Ovary (tissue), 9 donors: Measurements from ENCODE around the gene CENPE. TPM values are rescaled to one million over a fixed set of nuclear protein-coding genes. Genes with fewer than 3 reads are reported as not detected.
A peak's percentile ranks its signal among the peaks of the same experiment; 100 is the strongest.

Experiments
- DNase-seq, 5 donors: peaks; one replicate each; pipeline ENCODE4 v3.0.0-alpha.2; 2019 to 2020
- H3K27ac ChIP-seq, 2 donors: fragments of 200-600 bp; one replicate each; pipeline versions ENCODE4 v1.5.1 to v1.8.0; 2019 to 2022
- H3K27me3 ChIP-seq: fragments of 200-600 bp; one replicate; pipeline ENCODE4 v1.8.0; 2022
- H3K36me3 ChIP-seq: fragments of 200-600 bp; sonication (generic); one replicate; pipeline ENCODE4 v1.5.1; 2019
- H3K4me1 ChIP-seq: one replicate; pipeline ENCODE4 v1.8.1; 2013; ENCODE audit warnings: mild to moderate bottlenecking, moderate library complexity; ENCODE audit not compliant: insufficient read depth
- H3K4me3 ChIP-seq: fragments of 200-600 bp; sonication (generic); one replicate; pipeline ENCODE4 v1.5.1; 2017
- H3K9me3 ChIP-seq, 2 donors: fragments of 200-600 bp in 1 of 2; sonication (generic) in 1 of 2; one replicate each; pipeline versions ENCODE4 v1.5.1 to v1.8.1; 2013 to 2019; ENCODE audit warnings: mild to moderate bottlenecking in 1 of 2, moderate library complexity in 1 of 2
- EP300 ChIP-seq: sonication (generic); formaldehyde crosslinking; IDR thresholded peaks from one replicate; pipeline ENCODE4 v1.6.1; 2017; ENCODE audit warnings: antibody characterized with exemption
- POLR2A ChIP-seq: fragments of 450-650 bp; IDR thresholded peaks from one replicate; pipeline ENCODE4 v1.6.1; 2017; ENCODE audit warnings: antibody characterized with exemption, mild to moderate bottlenecking, moderate library complexity
- WGBS, 3 donors: extraction: QIAGEN DNeasy Blood & Tissue Kit in 1 of 3; methylation state at CpG; one replicate each; pipeline versions ENCODE4 v1.1.5 to v1.1.7; 2013 to 2017; 5-methylcytosine and 5-hydroxymethylcytosine counted together
- intact Hi-C, 4 donors: fragments of 100-400 bp; cut with DNase I; formaldehyde crosslinking; loops; one replicate each; pipeline versions ENCODE4 v1.11.0 to v1.15.1; 2022 to 2023
- polyA plus RNA-seq, 2 donors: library from polyadenylated mRNA; stranded (reverse); fragments of 200-250 nt in 1 of 2; fragments of 350-450 nt in 1 of 2; fragmentation: Illumina TruSeq in 1 of 2; extraction: RNeasy Lipid Tissue Mini Kit (QIAGEN cat#74804) in 1 of 2; gene quantifications; one replicate each; pipeline ENCODE4 v1.2.3, GENCODE V29; 2013 to 2014
- total RNA-seq, 7 donors: library from RNA; depleted of rRNA in 2 of 7; stranded (reverse); fragments of >200 nt in 2 of 7; fragmentation: NEBNext Ultra II Directional in 3 of 7; extraction: Animal tissue kit (Norgen Biotek cat#: 25700) in 3 of 7; gene quantifications; one replicate each; pipeline versions ENCODE4 v1.1.0 to v1.2.4, GENCODE V29; 2016 to 2023
- TF ChIP-seq, protein P1 (sequence below), 3 donors: fragments of 450-650 bp in 2 of 3; fragments of 200-600 bp in 1 of 3; IDR thresholded peaks; one replicate each; pipeline versions ENCODE4 v1.5.1 to v1.8.0; 2016 to 2022; ENCODE audit warnings: antibody characterized with exemption in 3 of 3, mild to moderate bottlenecking in 1 of 3
- donor health status: DM: no; HTN: no; CAD: no; lungs with moderate emphysema.
- donor health status: DM: no; HTN: no; CAD: no.
- donor health status: Bipolar disorder and iron deficiency.
- donor health status: DM: yes; HTN: yes; CAD: no.
- donor health status: DM: no; HTN: no; CAD: no.
- donor health status: DM: yes; HTN: yes; CAD: no.

Gene CENPE
- total and polyA plus RNA-seq, 9 donors: 0.23 to 2.5 (median 0.60) TPM

- intact Hi-C loops: no loop called here
- DNase-seq: no peak
- H3K4me1 ChIP-seq: no peaks in the 10 kb centered on the region
- H3K36me3 ChIP-seq: no peaks in the 10 kb centered on the region
- no peaks in the 10 kb centered on the region for H3K9me3 ChIP-seq
- TF ChIP-seq POLR2A (no peak), EP300 (no peak)
- TF ChIP-seq, protein P1, sequence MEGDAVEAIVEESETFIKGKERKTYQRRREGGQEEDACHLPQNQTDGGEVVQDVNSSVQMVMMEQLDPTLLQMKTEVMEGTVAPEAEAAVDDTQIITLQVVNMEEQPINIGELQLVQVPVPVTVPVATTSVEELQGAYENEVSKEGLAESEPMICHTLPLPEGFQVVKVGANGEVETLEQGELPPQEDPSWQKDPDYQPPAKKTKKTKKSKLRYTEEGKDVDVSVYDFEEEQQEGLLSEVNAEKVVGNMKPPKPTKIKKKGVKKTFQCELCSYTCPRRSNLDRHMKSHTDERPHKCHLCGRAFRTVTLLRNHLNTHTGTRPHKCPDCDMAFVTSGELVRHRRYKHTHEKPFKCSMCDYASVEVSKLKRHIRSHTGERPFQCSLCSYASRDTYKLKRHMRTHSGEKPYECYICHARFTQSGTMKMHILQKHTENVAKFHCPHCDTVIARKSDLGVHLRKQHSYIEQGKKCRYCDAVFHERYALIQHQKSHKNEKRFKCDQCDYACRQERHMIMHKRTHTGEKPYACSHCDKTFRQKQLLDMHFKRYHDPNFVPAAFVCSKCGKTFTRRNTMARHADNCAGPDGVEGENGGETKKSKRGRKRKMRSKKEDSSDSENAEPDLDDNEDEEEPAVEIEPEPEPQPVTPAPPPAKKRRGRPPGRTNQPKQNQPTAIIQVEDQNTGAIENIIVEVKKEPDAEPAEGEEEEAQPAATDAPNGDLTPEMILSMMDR (IDR thresholded peaks at IDR 0.05): no peak
- H3K4me3 ChIP-seq: no peak overlapping the region
- WGBS, 3 donors: 90 to 95% (median 94%) methylated on average over 2 of the region's 2 CpGs
- no peak overlapping the region for H3K27ac ChIP-seq
- H3K27me3 ChIP-seq: no peaks in the 10 kb centered on the region
These were observed 112.5 kb downstream of the CENPE start for GRCh38 chr4:103085555-103086196.

GRCh38 chr4:103079621-103080020, 118.5 kb downstream of the CENPE start:
- no peaks in the 10 kb centered on the region for H3K36me3 ChIP-seq
- intact Hi-C loops: no loop called here

DNA sequence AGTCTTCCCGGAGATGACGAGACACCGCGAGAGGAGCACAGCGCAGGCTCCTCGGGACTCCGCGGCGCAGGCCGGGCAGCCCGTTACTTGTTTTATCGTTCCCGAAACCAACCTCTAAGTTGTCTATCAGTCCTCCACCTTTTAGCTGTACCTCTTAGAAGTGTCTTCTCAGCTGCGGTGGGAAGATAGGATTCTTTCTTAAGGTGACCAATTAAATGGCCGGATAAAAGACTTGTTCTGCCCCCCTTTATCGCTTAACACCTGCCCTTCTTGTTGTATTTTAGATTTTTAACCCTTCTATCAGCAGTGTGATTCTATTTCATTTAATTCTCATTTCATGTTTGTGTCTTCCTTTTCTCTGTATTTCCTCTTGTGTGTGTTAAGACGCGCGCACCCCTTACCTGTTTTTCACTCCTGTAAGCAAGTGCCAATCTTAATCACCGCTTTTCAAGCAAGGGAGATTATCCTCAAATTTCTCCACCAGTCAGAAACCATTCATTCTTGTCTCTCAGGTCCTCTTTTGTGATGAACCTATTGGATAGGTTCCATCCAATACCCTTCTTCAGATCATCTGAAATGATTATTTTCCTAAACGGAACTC, 121.3 kb downstream of the CENPE start, which contains the start of gene SLC9B2:
Gene SLC9B2 (minus strand): TSS at position 15 of the 601 bp plus-strand sequence. CDS start 9,211 bp downstream, outside the sequence.
- 15 to 21% (median 20%) methylated on average over 20 to 21 of the region's 21 CpGs for WGBS, 3 donors
- intact Hi-C loops: no loop called here
- Histone ChIP-seq H3K27me3 (no peaks in the 10 kb centered on the region), H3K4me3 (peak within 1 kb of the TSS; percentile 56), H3K36me3 (no peaks in the 10 kb centered on the region), H3K27ac (peak within 1 kb of the TSS; percentile 96 to 98), H3K4me1 (peaks cover 7% of the 10 kb centered on the region), H3K9me3 (no peaks in the 10 kb centered on the region)
- TF ChIP-seq POLR2A (no peak), EP300 (no peak)
- TF ChIP-seq, protein P1 (IDR thresholded peaks at IDR 0.05): no peak
- no peak for DNase-seq

More at GRCh38 chr4:103079621-103080020, 118.5 kb downstream of the CENPE start:
- no peak overlapping the region for H3K4me3 ChIP-seq
- DNase-seq: no peak
- peaks cover 7% of the 10 kb centered on the region for H3K4me1 ChIP-seq
- no peaks in the 10 kb centered on the region for H3K27me3 ChIP-seq
- no peaks in the 10 kb centered on the region for H3K9me3 ChIP-seq
- TF ChIP-seq POLR2A (no peak), EP300 (no peak)
- TF ChIP-seq, protein P1 (IDR thresholded peaks at IDR 0.05): no peak
- no peak overlapping the region for H3K27ac ChIP-seq
- WGBS, 3 donors: 93 to 97% (median 94%) methylated on average over 1 of the region's 1 CpG

- intact Hi-C loops: no loop called here
- WGBS, 3 donors: 0 to 1% (median 1%) methylated on average over 80 to 82 of the region's 82 CpGs
- H3K4me3 ChIP-seq: peak overlapping the region; percentile 56
- TF ChIP-seq POLR2A (peak; percentile 28), EP300 (no peak)
- TF ChIP-seq, protein P1 (IDR thresholded peaks at IDR 0.05): peak in 1 of 3 donors; percentile 1
- peak overlapping the region; percentile 96 to 98 for H3K27ac ChIP-seq
- peak; percentile 65 to 83 (median 78) for DNase-seq
- H3K36me3 ChIP-seq: no peaks in the 10 kb centered on the region
- H3K9me3 ChIP-seq: no peaks in the 10 kb centered on the region
- H3K4me1 ChIP-seq: peaks cover 7% of the 10 kb centered on the region
- H3K27me3 ChIP-seq: no peaks in the 10 kb centered on the region
These were observed 122.0 kb downstream of the CENPE start for GRCh38 chr4:103075894-103076746.
